Fibroblast of lung (primary cell): ENCODE data around the gene SLC22A23.

Experiments
- CTCF ChIP-seq, 2 donors: IDR thresholded peaks in 1 of 2; conservative IDR thresholded peaks in 1 of 2; 1 replicate in 1 of 2; 2 replicates in 1 of 2; pipeline ENCODE4 v1.5.1; 2011 to 2012; ENCODE audit warnings: low read length in 2 of 2, control low read depth in 1 of 2, inconsistent platforms in 1 of 2, low read depth in 1 of 2, mild to moderate bottlenecking in 1 of 2
- EZH2 ChIP-seq: IDR thresholded peaks from 2 replicates; pipeline ENCODE4 v1.5.1; 2012; ENCODE audit warnings: low read length, control low read depth, mild to moderate bottlenecking; ENCODE audit errors: missing control alignments

DNA sequence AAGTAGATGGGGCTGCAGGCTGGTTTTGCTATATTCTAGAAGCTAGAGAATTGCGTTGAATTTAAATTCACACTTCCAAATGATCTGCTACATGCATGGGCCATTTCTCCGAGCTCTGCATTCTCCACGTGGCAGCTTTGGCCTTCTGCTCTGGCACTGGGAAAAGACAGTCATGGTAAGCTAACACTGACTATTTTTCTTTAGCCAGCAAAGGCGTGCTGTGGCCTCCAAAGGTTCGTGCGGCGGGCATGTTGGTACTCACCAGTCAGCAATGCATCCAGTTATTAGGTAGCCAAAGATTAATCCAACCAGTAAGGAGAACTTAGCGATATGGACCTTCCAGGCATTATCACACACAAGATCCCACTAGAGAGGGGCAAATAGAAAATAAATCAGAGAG lies 41.4 kb downstream of the SLC22A23 start:
- TF ChIP-seq CTCF (conservative IDR thresholded peaks at IDR 0.05 in 1 of 2, IDR thresholded peaks at IDR 0.05 in 1 of 2; ENCODE audit: low read depth in 1 of 2, low read length in 2 of 2): no peak
- TF ChIP-seq EZH2: no peak
